PC-3 (cell line): ENCODE data around the gene SMOC2.

ENCODE experiments used
- EZH2 ChIP-seq: fragments of 300-600 bp; sonication (generic); IDR thresholded peaks from one replicate; pipeline ENCODE4 v1.6.1; 2017; ENCODE audit warnings: antibody characterized with exemption, mild to moderate bottlenecking, low read length; ENCODE audit not compliant: unreplicated experiment
- EZH2phosphoT487 ChIP-seq: fragments of 300-600 bp; sonication (generic); IDR thresholded peaks from 2 replicates; pipeline ENCODE4 v1.6.1; 2018; ENCODE audit warnings: mild to moderate bottlenecking, antibody characterized with exemption, low read length, borderline replicate concordance
- TF ChIP-seq, protein P1 (sequence below): fragments of 300-600 bp; sonication (generic); conservative IDR thresholded peaks from 2 replicates; pipeline ENCODE4 v1.5.1; 2017; ENCODE audit warnings: antibody characterized with exemption, low read depth, mild to moderate bottlenecking, low read length

DNA sequence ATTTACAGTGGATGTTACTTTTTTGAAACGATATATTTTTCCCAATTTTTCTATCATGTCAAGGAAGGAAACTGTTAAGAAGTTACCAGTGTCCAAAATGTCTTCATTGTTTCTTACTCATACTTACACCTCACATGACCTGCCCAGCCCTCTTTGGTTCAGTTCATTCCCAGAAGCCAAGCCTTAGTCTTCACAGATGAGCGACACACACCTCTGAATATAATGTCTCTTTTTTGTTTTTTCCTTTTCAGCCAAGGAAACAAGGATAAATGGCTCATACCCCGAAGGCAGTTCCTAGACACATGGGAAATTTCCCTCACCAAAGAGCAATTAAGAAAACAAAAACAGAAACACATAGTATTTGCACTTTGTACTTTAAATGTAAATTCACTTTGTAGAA lies 225.2 kb downstream of the SMOC2 start:
- TF ChIP-seq, protein P1, sequence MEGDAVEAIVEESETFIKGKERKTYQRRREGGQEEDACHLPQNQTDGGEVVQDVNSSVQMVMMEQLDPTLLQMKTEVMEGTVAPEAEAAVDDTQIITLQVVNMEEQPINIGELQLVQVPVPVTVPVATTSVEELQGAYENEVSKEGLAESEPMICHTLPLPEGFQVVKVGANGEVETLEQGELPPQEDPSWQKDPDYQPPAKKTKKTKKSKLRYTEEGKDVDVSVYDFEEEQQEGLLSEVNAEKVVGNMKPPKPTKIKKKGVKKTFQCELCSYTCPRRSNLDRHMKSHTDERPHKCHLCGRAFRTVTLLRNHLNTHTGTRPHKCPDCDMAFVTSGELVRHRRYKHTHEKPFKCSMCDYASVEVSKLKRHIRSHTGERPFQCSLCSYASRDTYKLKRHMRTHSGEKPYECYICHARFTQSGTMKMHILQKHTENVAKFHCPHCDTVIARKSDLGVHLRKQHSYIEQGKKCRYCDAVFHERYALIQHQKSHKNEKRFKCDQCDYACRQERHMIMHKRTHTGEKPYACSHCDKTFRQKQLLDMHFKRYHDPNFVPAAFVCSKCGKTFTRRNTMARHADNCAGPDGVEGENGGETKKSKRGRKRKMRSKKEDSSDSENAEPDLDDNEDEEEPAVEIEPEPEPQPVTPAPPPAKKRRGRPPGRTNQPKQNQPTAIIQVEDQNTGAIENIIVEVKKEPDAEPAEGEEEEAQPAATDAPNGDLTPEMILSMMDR = no peak
- TF ChIP-seq EZH2 (no peak), EZH2phosphoT487 (no peak)
